Activated CD4-positive, CD25-positive, alpha-beta regulatory T cell treated with anti-CD3 and anti-CD28 coated beads, Interleukin-2, amount 50 U/mL, for 16 hours (primary cell): ENCODE results near the gene CBLC.

Experiments
- DNase-seq: peaks from one replicate; pipeline ENCODE4 v3.0.0-alpha.2; 2020; ENCODE audit warnings: low read depth, low spot score

Gene CBLC

GRCh38 chr19:44746946-44747738, 30.5 kb upstream of the CBLC start:
- DNase-seq = peak; percentile 83

DNA sequence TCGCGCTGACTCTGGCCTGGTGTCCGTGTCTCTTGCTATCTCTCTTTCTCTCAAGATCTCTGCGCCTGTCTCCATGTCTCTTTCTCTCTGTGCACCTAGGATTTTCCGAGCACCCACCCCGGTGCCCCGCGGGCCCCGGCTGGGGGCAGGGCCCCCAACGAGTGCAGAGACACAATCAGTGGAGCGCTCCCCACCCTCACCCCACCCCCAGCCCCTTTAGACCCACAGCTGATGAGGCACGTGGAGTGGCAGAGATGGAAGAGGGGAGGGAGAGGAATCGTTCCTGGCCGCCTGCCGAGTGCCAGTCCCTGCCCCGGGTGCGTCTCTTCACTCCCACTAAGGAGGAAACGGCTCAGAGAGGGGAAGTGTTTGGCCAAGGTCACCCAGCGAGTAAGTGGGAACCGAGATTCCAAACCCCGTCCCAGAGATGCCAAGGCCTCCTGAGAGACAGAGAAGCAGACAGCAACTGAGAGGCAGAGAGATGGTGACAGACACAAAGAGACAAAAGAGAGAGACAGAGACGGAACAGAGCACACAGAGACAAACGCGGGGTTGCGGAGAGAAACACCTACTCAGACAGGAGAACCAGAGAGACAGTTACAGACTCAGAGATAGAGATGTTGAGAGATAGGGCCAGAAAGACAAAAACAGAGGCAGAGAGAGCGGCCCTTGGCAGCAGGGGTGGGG, 29.8 kb upstream of the CBLC start:
- no peak for DNase-seq

DNA sequence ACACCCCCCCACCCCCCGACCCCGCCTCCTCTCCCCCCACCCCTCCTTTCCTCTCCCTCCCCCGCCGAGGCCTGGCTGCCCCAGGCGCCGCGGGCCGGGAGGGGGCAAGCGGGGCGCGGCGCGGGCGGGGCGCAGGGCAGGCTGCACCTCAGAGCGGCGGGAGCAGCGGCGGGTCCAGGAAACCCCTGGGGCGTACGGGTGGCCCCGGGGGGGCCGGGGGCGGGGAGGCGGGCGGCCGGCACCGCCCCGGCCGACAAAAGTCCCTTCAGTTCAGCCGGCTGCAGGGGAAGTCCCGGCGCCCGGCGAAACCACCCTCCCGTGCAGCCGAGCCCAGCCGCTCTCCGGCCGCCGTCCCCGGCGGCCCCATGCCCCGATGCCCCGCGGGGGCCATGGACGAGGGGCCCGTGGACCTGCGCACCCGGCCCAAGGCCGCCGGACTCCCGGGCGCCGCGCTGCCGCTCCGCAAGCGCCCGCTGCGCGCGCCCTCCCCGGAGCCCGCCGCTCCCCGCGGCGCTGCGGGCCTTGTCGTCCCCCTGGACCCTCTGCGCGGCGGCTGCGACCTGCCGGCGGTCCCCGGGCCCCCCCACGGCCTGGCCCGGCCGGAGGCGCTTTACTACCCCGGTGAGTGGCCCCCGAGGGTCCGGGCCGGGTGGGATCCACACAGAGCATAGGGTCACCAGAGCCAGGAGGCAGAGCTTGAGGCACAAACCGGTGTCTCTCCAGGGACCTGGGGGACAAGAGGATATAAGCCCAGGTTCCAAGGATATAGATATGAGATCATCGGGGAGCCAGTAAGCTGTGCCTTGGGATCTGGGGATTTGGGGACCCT, 29.1 kb upstream of the CBLC start, which contains the start of gene BCL3:
Gene BCL3 (plus strand): TSS at position 283 of the 829 bp plus-strand sequence. CDS start 83 bp downstream, at position 366.
- peak; percentile 52 for DNase-seq

GRCh38 chr19:44749292-44749691, 28.4 kb upstream of the CBLC start:
- DNase-seq = no peak

DNA sequence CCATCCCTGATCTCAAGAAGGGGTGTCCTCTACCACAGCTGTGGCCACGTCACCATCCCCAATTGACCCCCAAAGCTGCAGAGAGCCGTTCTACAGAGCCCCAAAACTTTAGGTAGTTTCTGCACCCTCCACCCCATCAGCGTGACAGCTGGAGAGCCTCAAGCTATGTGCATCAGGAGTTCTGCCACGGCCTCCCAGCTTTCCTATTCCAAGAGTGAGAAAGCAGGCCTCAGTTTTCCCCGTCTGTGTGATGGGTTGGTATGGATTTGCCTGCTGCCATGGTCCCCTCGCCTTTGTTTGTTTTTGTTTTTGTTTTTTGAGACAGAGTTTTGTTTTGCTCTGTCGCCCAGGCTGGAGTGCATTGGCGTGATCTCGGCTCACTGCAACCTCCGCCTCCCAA, 27.7 kb upstream of the CBLC start:
- DNase-seq = no peak

DNA sequence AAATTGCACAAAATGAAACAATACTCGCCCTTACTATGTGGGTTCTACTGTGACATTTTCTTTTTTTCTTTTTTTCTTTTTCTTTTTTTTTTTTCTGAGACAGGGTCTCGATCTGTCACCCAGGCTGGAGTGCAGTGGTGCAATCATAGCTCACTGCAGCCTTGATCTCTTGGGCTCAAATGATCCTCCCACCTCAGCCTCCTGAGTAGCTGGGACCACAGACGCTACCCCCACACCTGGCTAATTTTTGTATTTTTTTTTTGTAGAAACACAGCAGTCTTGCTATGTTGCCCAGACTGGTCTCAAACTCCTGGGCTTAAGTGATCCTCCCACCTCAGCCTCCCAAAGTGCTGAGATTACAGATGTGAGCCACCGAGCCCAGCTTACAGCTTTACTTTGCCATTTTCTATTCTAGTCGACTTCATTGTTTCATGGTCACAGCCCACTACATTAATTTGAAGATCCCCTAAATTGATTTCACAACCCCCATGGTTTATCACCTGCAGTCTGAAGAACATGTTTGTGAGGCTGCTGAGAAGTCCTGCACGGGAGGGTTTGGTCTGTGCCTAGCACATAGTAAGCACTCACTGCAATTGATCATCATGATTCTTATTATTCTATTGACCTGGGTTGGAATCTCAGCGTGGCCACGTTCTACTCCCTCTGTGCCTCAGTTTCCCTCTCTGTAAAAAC, 25.4 kb upstream of the CBLC start:
- DNase-seq = no peak

- peak; percentile 90 for DNase-seq
These were observed 24.7 kb upstream of the CBLC start for GRCh38 chr19:44752816-44753625.

GRCh38 chr19:44753626-44753931, 24.1 kb upstream of the CBLC start:
- DNase-seq = no peak

DNA sequence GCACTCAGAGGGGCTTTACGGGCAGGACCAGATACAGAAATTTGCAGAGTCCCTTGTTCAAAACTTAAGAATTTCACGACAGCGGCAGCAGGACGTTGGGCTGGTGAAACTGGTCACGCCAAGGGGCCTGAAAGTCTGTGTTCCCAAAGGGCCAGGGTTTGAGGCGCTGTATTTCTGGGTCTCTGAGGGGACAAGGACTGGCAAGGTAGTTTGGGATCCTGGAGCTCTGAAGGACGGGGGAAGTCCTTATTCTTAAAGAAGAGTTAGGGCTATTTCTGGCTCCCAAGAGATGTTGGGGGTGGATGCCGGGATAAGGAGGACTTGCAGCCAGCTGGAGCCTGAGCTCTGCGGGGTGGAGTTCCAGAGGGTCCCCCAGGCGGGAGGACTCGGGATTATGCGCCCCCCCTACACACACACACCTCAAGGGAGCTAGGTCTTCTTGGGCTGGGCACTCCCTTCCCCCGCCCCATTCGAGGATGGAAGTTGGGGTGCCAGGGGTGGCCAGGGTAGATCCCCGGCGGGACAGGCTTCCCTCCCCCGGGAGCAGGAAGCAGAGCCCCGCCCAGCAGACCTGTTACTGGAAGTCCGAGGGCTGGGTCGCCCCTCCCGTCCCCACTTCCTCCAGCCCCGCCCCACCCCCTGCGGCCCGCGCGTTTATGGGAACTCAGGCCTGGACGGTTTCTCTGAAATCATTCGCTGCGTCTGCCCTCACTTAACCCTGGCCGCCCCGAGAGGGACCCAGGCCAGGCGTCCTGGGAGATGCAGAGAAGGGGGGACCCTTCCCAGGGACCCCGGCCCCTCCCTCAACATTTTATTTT, 23.5 kb upstream of the CBLC start:
- peak; percentile 46 for DNase-seq

DNA sequence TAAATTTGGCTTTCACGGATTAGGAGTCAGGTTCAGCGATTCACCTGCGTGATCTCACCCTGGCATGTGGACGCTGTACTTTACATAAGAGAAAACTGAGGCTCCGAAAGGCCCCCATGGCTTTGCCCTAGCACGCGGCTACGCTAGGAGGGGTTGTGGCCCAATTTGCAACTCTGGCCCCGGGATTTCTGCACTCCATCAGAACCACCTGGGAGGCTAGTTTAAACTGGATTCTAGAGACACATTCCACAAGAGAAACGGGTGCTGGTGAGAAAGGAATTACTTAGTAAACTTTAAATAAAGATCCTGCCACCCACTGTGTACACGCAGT, 23.0 kb upstream of the CBLC start:
- no peak for DNase-seq

GRCh38 chr19:44755219-44755618, 22.5 kb upstream of the CBLC start:
- DNase-seq = no peak

- DNase-seq = no peak
These were observed 21.6 kb upstream of the CBLC start for GRCh38 chr19:44756089-44756562.

- DNase-seq = no peak
These were observed 20.5 kb upstream of the CBLC start for GRCh38 chr19:44757057-44757734.

DNA sequence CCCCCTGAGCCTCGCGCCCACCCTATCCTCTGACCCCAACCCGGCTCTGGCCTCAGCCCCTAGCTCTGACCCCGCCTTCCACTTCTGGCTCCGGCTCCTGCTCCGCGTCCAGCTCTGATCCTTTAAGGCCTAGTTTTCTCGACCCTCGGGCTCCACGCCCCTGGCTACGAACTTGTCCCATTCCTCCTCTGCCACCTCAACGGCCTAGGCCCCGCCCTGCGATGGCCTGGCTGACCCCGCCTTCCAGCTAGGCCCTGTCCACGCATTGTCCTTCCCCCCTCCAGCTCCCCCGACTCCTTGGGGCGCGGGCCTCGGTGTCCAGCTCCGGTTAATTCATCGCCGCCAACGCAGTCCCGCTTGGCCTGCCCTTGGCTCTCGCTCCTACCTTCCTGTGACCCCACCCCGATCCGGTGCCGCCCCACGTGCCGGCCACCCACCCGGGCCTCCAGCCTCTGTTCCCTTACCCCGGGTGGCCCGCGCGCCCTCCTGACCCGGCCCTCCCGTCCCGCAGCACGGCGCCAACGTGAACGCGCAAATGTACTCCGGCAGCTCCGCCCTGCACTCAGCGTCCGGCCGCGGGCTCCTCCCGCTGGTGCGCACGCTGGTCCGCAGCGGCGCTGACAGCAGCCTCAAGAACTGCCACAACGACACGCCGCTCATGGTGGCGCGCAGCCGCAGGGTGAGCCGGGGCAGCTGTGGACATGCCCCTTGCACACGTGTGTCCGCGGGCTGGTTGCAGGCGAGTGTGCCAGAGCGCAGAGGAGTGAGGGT, 19.8 kb upstream of the CBLC start:
- no peak for DNase-seq

- DNase-seq = no peak
These were observed 19.1 kb upstream of the CBLC start for GRCh38 chr19:44758596-44758995.

DNA sequence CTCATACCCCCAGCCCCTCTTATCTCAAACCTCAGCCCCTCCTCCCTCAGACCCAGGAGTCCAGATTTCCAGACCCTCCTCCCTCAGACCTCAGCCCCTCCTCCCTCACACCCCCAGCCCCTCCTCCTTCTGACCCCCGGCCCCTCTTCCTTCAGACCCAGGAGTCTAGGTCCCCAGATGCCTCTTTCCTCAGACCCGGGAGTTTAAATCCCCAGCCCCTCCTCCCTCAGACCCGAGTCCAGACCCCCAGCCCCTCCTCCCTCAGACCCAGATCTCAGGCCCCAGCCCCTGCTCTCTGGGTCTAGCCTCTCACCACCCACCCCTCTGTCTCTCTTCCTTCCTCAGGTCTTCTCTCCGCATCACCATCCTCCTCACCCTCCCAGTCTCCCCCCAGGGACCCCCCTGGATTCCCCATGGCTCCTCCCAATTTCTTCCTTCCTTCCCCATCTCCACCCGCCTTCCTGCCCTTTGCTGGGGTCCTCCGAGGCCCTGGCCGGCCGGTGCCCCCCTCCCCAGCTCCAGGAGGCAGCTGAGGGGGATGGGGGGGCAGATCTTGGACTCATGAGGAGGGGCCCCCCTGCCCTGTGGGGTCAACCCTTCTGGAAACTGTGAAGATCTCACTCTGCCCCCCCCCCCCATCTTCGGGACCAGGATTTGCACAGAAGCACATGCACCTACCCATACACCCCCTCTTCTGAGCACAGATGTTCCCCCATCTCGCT, 18.4 kb upstream of the CBLC start:
- DNase-seq = no peak

DNA sequence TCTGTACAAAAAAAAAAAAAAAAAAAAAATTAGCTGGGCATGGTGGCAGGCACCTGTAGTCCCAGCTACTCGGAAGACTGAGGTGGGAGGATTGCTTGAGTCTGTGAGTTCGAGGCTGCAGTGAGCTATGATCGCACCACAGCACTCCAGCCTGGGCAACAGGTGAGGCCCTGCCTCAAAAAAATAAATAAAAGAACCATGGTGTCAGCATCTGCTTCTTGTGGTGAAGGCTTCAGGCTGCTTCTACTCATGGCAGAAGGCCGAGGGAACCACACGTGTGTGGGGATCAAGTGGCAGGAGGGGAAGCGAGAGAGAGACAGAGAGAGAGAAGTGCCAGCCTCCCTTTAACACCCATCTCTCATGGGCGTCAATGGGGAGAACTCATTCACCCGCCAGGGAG, 15.7 kb upstream of the CBLC start:
- DNase-seq = no peak
